CD14-positive monocyte (primary cell): ENCODE data around the gene PRR36. TPM values are rescaled to one million over a fixed set of nuclear protein-coding genes. Genes with fewer than 3 reads are reported as not detected.

Source experiments
- DNase-seq, 3 donors: peaks; one replicate each; pipeline ENCODE4 v3.0.0-alpha.2; 2011 to 2022
- H2AFZ ChIP-seq: 2 replicates; pipeline ENCODE4 v1.6.0; 2012; ENCODE audit warnings: mild to moderate bottlenecking, low read depth, low read length, inconsistent platforms; ENCODE audit not compliant: insufficient read depth, poor library complexity, severe bottlenecking
- H3K27ac ChIP-seq, 2 donors: 1 replicate in 1 of 2; 2 replicates in 1 of 2; pipeline ENCODE4 v1.5.1; 2012 to 2013; ENCODE audit warnings: low read length in 2 of 2, control low read depth in 1 of 2, inconsistent platforms in 1 of 2, low read depth in 1 of 2, mild to moderate bottlenecking in 1 of 2
- H3K27me3 ChIP-seq, 2 donors: one replicate each; pipeline versions ENCODE4 v1.6.0 to v1.6.1; 2011 to 2013; ENCODE audit warnings: low read length in 2 of 2; ENCODE audit not compliant: control insufficient read depth in 2 of 2, insufficient read depth in 2 of 2
- H3K36me3 ChIP-seq, 2 donors: replicated peaks in 1 of 2; 1 replicate in 1 of 2; 2 replicates in 1 of 2; pipeline versions ENCODE4 v1.5.1 to v1.6.1; 2012 to 2013; ENCODE audit warnings: low read length in 2 of 2, control low read depth in 1 of 2, inconsistent platforms in 1 of 2, mild to moderate bottlenecking in 1 of 2; ENCODE audit not compliant: insufficient read depth in 2 of 2, control insufficient read depth in 1 of 2
- H3K4me1 ChIP-seq, 2 donors: 1 replicate in 1 of 2; 2 replicates in 1 of 2; pipeline versions ENCODE4 v1.5.1 to v1.6.1; 2012 to 2013; ENCODE audit warnings: low read length in 2 of 2, control low read depth in 1 of 2, inconsistent platforms in 1 of 2, mild to moderate bottlenecking in 1 of 2, moderate library complexity in 1 of 2; ENCODE audit not compliant: insufficient read depth in 2 of 2, control insufficient read depth in 1 of 2
- H3K4me2 ChIP-seq: replicated peaks from 2 replicates; pipeline ENCODE3; 2012; ENCODE audit warnings: low read length, moderate library complexity, mild to moderate bottlenecking; ENCODE audit not compliant: poor library complexity, severe bottlenecking; ENCODE audit errors: extremely low read depth
- H3K4me3 ChIP-seq, 3 experiments: fragments of 200-600 bp in 1 of 3; sonication (generic) in 1 of 3; replicated peaks in 1 of 3; 1 replicate in 2 of 3; 2 replicates in 1 of 3; pipeline ENCODE4 v1.5.1; 2011 to 2013; ENCODE audit warnings: low read length in 3 of 3, mild to moderate bottlenecking in 3 of 3, control low read depth in 2 of 3, low read depth in 2 of 3, inconsistent platforms in 1 of 3, moderate library complexity in 1 of 3
- H3K79me2 ChIP-seq: 2 replicates; pipeline ENCODE4 v1.6.0; 2012; ENCODE audit warnings: mild to moderate bottlenecking, control low read depth, inconsistent platforms, low read length, moderate library complexity; ENCODE audit not compliant: insufficient read depth
- H3K9ac ChIP-seq: 2 replicates; pipeline ENCODE4 v1.6.0; 2017; ENCODE audit warnings: low read length, mild to moderate bottlenecking; ENCODE audit not compliant: insufficient read depth, poor library complexity, severe bottlenecking
- H3K9me3 ChIP-seq, 2 donors: replicated peaks in 1 of 2; 1 replicate in 1 of 2; 2 replicates in 1 of 2; pipeline versions ENCODE4 v1.5.1 to v1.6.1; 2012 to 2013; ENCODE audit warnings: low read length in 2 of 2, control low read depth in 1 of 2; ENCODE audit not compliant: control insufficient read depth in 1 of 2, insufficient read depth in 1 of 2
- H4K20me1 ChIP-seq: 2 replicates; pipeline ENCODE4 v1.6.0; 2012; ENCODE audit warnings: mild to moderate bottlenecking, low read length, control low read depth, moderate library complexity; ENCODE audit not compliant: insufficient read depth
- H3K27ac Mint-ChIP-seq, 7 donors: one replicate each; pipeline ENCODE4 v1.8.0; 2020; ENCODE audit warnings: mild to moderate bottlenecking in 7 of 7, mixed read lengths in 7 of 7, moderate library complexity in 6 of 7, inconsistent platforms in 2 of 7
- H3K27me3 Mint-ChIP-seq, 3 donors: one replicate each; pipeline ENCODE4 v1.8.0; 2021 to 2022; ENCODE audit warnings: low read depth in 3 of 3, mild to moderate bottlenecking in 3 of 3, mixed read lengths in 3 of 3, moderate library complexity in 3 of 3, inconsistent platforms in 1 of 3
- H3K36me3 Mint-ChIP-seq, 2 donors: one replicate each; pipeline ENCODE4 v1.8.0; 2020; ENCODE audit warnings: mixed read lengths in 2 of 2, inconsistent platforms in 1 of 2, mild to moderate bottlenecking in 1 of 2
- H3K4me1 Mint-ChIP-seq: one replicate; pipeline ENCODE4 v1.8.0; 2020; ENCODE audit warnings: mild to moderate bottlenecking, mixed read lengths
- H3K4me3 Mint-ChIP-seq, 2 donors: one replicate each; pipeline ENCODE4 v1.8.0; 2020; ENCODE audit warnings: mild to moderate bottlenecking in 2 of 2, mixed read lengths in 2 of 2, moderate library complexity in 1 of 2
- H3K9me3 Mint-ChIP-seq, 7 donors: one replicate each; pipeline ENCODE4 v1.8.0; 2020 to 2022; ENCODE audit warnings: mixed read lengths in 7 of 7, mild to moderate bottlenecking in 6 of 7, moderate library complexity in 6 of 7, inconsistent platforms in 2 of 7
- WGBS: methylation state at CpG from one replicate; pipeline ENCODE4 v1.1.5; 2013; ENCODE audit warnings: missing lambda C conversion rate; ENCODE audit not compliant: insufficient coverage; 5-methylcytosine and 5-hydroxymethylcytosine counted together
- intact Hi-C, 2 donors: fragments of 100-400 bp; cut with micrococcal nuclease; formaldehyde crosslinking; loops; one replicate each; pipeline versions ENCODE4 v1.15.0 to v1.15.1; 2023
- polyA plus RNA-seq, 3 donors: library from polyadenylated mRNA; depleted of rRNA in 1 of 3; unstranded in 2 of 3; stranded (reverse) in 1 of 3; fragments of 300-500 nt in 2 of 3; fragments of >200 nt in 1 of 3; fragmentation: Illumina TruSeq in 2 of 3; gene quantifications; 1 replicate in 2 of 3; 2 replicates in 1 of 3; pipeline ENCODE4 v1.2.3, GENCODE V29; 2012 to 2021
- TF ChIP-seq, protein P1 (sequence below): fragments of 200-600 bp; IDR thresholded peaks from one replicate; pipeline ENCODE4 v1.8.0; 2022; ENCODE audit warnings: antibody characterized with exemption, mild to moderate bottlenecking

The PRR36 gene
- polyA plus RNA-seq, 3 donors: not detected

DNA sequence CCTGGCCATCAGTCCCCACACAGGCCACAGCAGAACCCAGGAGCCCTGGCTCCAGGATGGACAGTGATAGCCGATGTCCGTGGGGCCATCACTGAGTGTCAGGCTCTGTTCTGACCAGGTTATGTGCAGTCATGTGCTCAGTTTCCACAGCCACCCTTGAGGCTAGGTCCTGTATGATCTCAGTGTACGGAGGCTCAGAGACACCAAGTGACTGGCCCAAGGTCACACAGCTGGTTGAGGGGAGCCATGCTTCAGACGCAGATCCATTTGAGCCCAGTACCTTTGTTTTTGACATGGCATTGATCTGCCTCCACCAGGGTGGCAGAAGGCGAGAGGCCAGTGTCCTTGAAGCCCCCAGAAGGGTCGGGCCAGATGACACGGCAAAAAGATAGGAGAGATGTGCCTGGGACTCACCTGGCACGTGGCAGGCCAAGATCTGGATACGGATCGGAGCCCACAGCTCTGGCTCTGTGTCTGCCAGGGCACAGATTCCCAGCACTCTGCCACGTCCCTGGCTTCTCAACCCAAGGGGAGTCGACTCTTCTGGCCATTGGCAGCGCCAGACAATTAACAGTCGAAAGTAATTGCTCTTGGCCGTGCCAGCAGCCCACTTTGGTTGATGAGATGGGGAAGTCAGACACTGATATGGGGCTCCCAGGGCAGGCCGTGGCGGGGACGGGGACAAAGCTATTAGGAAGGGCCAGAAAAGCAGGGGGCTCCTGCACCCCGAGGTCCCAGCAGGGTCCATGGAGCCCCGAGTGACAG is 28.6 kb downstream of the PRR36 start:
- TF ChIP-seq, protein P1, sequence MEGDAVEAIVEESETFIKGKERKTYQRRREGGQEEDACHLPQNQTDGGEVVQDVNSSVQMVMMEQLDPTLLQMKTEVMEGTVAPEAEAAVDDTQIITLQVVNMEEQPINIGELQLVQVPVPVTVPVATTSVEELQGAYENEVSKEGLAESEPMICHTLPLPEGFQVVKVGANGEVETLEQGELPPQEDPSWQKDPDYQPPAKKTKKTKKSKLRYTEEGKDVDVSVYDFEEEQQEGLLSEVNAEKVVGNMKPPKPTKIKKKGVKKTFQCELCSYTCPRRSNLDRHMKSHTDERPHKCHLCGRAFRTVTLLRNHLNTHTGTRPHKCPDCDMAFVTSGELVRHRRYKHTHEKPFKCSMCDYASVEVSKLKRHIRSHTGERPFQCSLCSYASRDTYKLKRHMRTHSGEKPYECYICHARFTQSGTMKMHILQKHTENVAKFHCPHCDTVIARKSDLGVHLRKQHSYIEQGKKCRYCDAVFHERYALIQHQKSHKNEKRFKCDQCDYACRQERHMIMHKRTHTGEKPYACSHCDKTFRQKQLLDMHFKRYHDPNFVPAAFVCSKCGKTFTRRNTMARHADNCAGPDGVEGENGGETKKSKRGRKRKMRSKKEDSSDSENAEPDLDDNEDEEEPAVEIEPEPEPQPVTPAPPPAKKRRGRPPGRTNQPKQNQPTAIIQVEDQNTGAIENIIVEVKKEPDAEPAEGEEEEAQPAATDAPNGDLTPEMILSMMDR: no peak
- intact Hi-C loops: no loop called here
- Histone ChIP-seq H4K20me1 (no peaks in the 10 kb centered on the region), H3K4me2 (no peak overlapping the region), H3K9me3 (no peaks in the 10 kb centered on the region), H3K9ac (no peak overlapping the region), H3K79me2 (no peaks in the 10 kb centered on the region), H3K27me3 (no peaks in the 10 kb centered on the region), H3K36me3 (no peaks in the 10 kb centered on the region), H3K4me3 (no peak overlapping the region), H3K4me1 (no peaks in the 10 kb centered on the region), H3K27ac (no peak overlapping the region), H2AFZ (no peak overlapping the region)
- H3K27me3 Mint-ChIP-seq: peaks cover 0 to 2% (median 1%) of the 10 kb centered on the region in 3 donors
- no peak overlapping the region for H3K4me3 Mint-ChIP-seq
- no peak for DNase-seq
- H3K9me3 Mint-ChIP-seq: peaks cover 0 to 3% (median 0%) of the 10 kb centered on the region in 7 donors
- H3K36me3 Mint-ChIP-seq: peaks cover 0 to 4% of the 10 kb centered on the region in 2 donors
- H3K27ac Mint-ChIP-seq: peak overlapping the region in 1 of 7 donors; percentile 8
- WGBS: 93% methylated on average over 17 of the region's 20 CpGs
- no peaks in the 10 kb centered on the region for H3K4me1 Mint-ChIP-seq

DNA sequence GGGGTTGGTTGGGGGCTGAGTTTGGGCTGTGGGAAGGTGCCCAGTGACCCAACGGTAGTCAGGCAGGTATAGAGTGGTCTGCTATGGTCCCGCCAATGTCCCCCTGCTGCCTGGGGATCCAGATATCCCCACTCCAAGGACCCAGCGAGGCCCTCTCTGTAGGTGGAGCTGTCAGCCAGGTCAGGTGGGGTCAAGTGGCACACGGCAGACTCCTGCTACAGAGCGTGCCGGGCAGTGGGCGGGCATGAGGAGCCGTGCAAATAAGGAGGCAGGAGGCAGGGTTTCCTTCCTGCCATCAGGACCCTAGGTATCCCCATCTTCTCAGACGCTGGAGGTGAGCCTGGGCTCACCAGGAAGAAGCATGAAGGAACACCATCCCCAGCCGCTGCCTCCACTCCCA is 29.2 kb downstream of the PRR36 start:
- Histone ChIP-seq H3K27me3 (no peaks in the 10 kb centered on the region), H3K36me3 (no peaks in the 10 kb centered on the region), H3K4me3 (no peak overlapping the region), H2AFZ (no peak overlapping the region), H3K79me2 (no peaks in the 10 kb centered on the region), H3K4me2 (no peak overlapping the region), H3K4me1 (no peaks in the 10 kb centered on the region), H3K9ac (no peak overlapping the region), H4K20me1 (no peaks in the 10 kb centered on the region), H3K9me3 (no peaks in the 10 kb centered on the region), H3K27ac (no peak overlapping the region)
- H3K4me1 Mint-ChIP-seq: peaks cover 1% of the 10 kb centered on the region
- peaks cover 0 to 5% (median 0%) of the 10 kb centered on the region in 7 donors for H3K9me3 Mint-ChIP-seq
- TF ChIP-seq, protein P1: no peak
- 100% methylated on average over 1 of the region's 10 CpGs for WGBS
- H3K36me3 Mint-ChIP-seq: peaks cover 0 to 4% of the 10 kb centered on the region in 2 donors
- no peak overlapping the region for H3K4me3 Mint-ChIP-seq
- peaks cover 0 to 2% (median 1%) of the 10 kb centered on the region in 3 donors for H3K27me3 Mint-ChIP-seq
- intact Hi-C loops: no loop called here
- DNase-seq: no peak
- H3K27ac Mint-ChIP-seq: peak overlapping the region in 1 of 7 donors; percentile 49
